GM12878 (cell line): Measurements from ENCODE around the gene FBXW7. TPM values are rescaled to one million over a fixed set of nuclear protein-coding genes. Genes with fewer than 3 reads are reported as not detected.

Experiments
- ATAC-seq: fragments of 200-7000 bp; cut with Tn5 transposase; 3 replicates; pipeline ENCODE4 v1.9.1; 2020; ENCODE audit warnings: mild to moderate bottlenecking, moderate library complexity
- BruUV-seq: library from RNA; stranded (reverse); fragments of 400-500 nt; replicated peaks from 2 replicates; lab custom pipeline; 2021; lab: Mats Ljungman, UMichigan
- CTCF ChIA-PET: fragments of 300-600 bp; sonication (Branson Sonifier 250); formaldehyde crosslinking; extraction: SDS; loops from one replicate; lab custom pipeline; 2021; ENCODE audit warnings: inconsistent platforms; lab: Yijun Ruan, JAX
- POLR2A ChIA-PET: fragments of 350-600 bp; formaldehyde crosslinking; extraction: SDS; loops from one replicate; lab custom pipeline; 2021; ENCODE audit warnings: inconsistent platforms; lab: Charles Lee
- RAD21 ChIA-PET: fragments of 300-600 bp; sonication (Branson Sonifier 250); formaldehyde crosslinking; loops from one replicate; lab custom pipeline; 2023; ENCODE audit warnings: antibody characterized with exemption; ENCODE audit not compliant: unreplicated experiment; lab: Charles Lee
- SMC1A ChIA-PET: fragments of 300-600 bp; sonication (Branson Sonifier 250); formaldehyde crosslinking; loops from one replicate; lab custom pipeline; 2023; ENCODE audit not compliant: unreplicated experiment, uncharacterized antibody; lab: Charles Lee
- DNase-seq: peaks from one replicate; pipeline ENCODE4 v3.0.0-alpha.2; 2011; ENCODE audit warnings: low read depth, low spot score
- FAIRE-seq: peaks from 3 replicates; lab custom pipeline; 2011; peaks lifted over from hg19 to GRCh38; lab: Jason Lieb, UNC
- H2AFZ ChIP-seq: 2 replicates; pipeline ENCODE4 v1.6.0; 2011; ENCODE audit warnings: low read depth, low read length, control low read depth; ENCODE audit not compliant: control insufficient read depth
- H3K27ac ChIP-seq: 2 replicates; pipeline ENCODE4 v1.5.1; 2011; ENCODE audit warnings: control low read depth; ENCODE audit not compliant: control insufficient read depth, insufficient read depth
- H3K27me3 ChIP-seq, 2 experiments: replicated peaks in 1 of 2; 2 replicates each; pipeline versions ENCODE4 v1.6.0 to v1.6.1; 2011; ENCODE audit warnings: low read length in 1 of 2; ENCODE audit not compliant: control insufficient read depth in 2 of 2, insufficient read depth in 2 of 2
- H3K36me3 ChIP-seq, 2 experiments: 2 replicates each; pipeline ENCODE4 v1.5.1; 2011; ENCODE audit warnings: low read length in 1 of 2; ENCODE audit not compliant: control insufficient read depth in 2 of 2, insufficient read depth in 2 of 2
- H3K4me1 ChIP-seq: 2 replicates; pipeline ENCODE4 v1.6.1; 2011; ENCODE audit warnings: mild to moderate bottlenecking, low read length, moderate library complexity, mixed read lengths; ENCODE audit not compliant: control insufficient read depth, insufficient read depth
- H3K4me2 ChIP-seq: 2 replicates; pipeline ENCODE4 v1.6.0; 2011; ENCODE audit warnings: control low read depth; ENCODE audit not compliant: control insufficient read depth, insufficient read depth
- H3K4me3 ChIP-seq: fragments of 200-600 bp; sonication (generic); 2 replicates; pipeline ENCODE4 v1.5.1; 2016
- H3K79me2 ChIP-seq: 2 replicates; pipeline ENCODE4 v1.6.0; 2011; ENCODE audit warnings: low read length; ENCODE audit not compliant: control insufficient read depth, insufficient read depth
- H3K9ac ChIP-seq: 2 replicates; pipeline ENCODE4 v1.8.0; 2011; ENCODE audit warnings: low read length, control low read depth, mixed read lengths; ENCODE audit not compliant: control insufficient read depth, insufficient read depth
- H3K9me3 ChIP-seq: replicated peaks from 3 replicates; pipeline ENCODE4 v1.5.1; 2011; ENCODE audit warnings: mild to moderate bottlenecking, low read length; ENCODE audit not compliant: control insufficient read depth, insufficient read depth
- H4K20me1 ChIP-seq: 2 replicates; pipeline ENCODE4 v1.6.0; 2011; ENCODE audit not compliant: control insufficient read depth, insufficient read depth
- ASH2L ChIP-seq: fragments of 300-600, 200-600 bp; sonication (generic); IDR thresholded peaks from 2 replicates; pipeline ENCODE4 v1.6.1; 2017; ENCODE audit warnings: low read depth, mild to moderate bottlenecking, borderline replicate concordance
- BHLHE40 ChIP-seq, 2 experiments: fragments of 450-650 bp in 1 of 2; IDR thresholded peaks; 2 replicates each; pipeline ENCODE4 v1.6.1; 2011 to 2017; ENCODE audit warnings: low read depth in 2 of 2, borderline replicate concordance in 1 of 2, improper control_type of control experiment in 1 of 2, low read length in 1 of 2, mild to moderate bottlenecking in 1 of 2
- KAT2A ChIP-seq: conservative IDR thresholded peaks from 2 replicates; pipeline ENCODE4 v1.6.1; 2011; ENCODE audit warnings: low read depth, low read length; ENCODE audit not compliant: control insufficient read depth
- LARP7 ChIP-seq: fragments of 450-650 bp; IDR thresholded peaks from 2 replicates; pipeline ENCODE4 v1.6.1; 2017; ENCODE audit warnings: mild to moderate bottlenecking
- MYC ChIP-seq: IDR thresholded peaks from 2 replicates; pipeline ENCODE4 v1.6.1; 2011; ENCODE audit warnings: mild to moderate bottlenecking, low read length, moderate library complexity, inconsistent platforms; ENCODE audit not compliant: insufficient read depth, insufficient replicate concordance, insufficient read length, severe bottlenecking
- SIX5 ChIP-seq: IDR thresholded peaks from 2 replicates; pipeline ENCODE4 v1.6.1; 2011; ENCODE audit warnings: mild to moderate bottlenecking, low read depth, low read length, moderate library complexity; ENCODE audit not compliant: severe bottlenecking
- TAF1 ChIP-seq: IDR thresholded peaks from 2 replicates; pipeline ENCODE4 v1.6.1; 2011; ENCODE audit warnings: mild to moderate bottlenecking, low read depth, low read length, borderline replicate concordance
- ZNF592 ChIP-seq: fragments of 450-650 bp; IDR thresholded peaks from 2 replicates; pipeline ENCODE4 v1.6.1; 2017; ENCODE audit warnings: mild to moderate bottlenecking, moderate library complexity
- ZNF622 ChIP-seq: fragments of 450-650 bp; IDR thresholded peaks from 2 replicates; pipeline ENCODE4 v1.6.1; 2017; ENCODE audit warnings: mild to moderate bottlenecking, inconsistent platforms
- WGBS: methylation state at CpG from one replicate; pipeline ENCODE4 v1.1.6; 2016; ENCODE audit warnings: low lambda C conversion rate; ENCODE audit not compliant: insufficient replicate concordance, insufficient coverage; ENCODE audit errors: missing lambda C conversion rate; 5-methylcytosine and 5-hydroxymethylcytosine counted together
- in situ Hi-C: fragments of 300-500 bp; cut with MboI; formaldehyde crosslinking; loops from 9 replicates; pipeline ENCODE4 v1.14.3; 2018; ENCODE audit warnings: mixed read lengths
- intact Hi-C: fragments of 100-400 bp; cut with micrococcal nuclease; formaldehyde crosslinking; loops from one replicate; pipeline ENCODE4 v1.14.2; 2022; ENCODE audit not compliant: unreplicated experiment
- polyA plus RNA-seq, 11 experiments: library from polyadenylated mRNA; depleted of rRNA in 4 of 11; unstranded in 6 of 11; stranded (reverse) in 5 of 11; fragments of >200 nt; fragmentation: Nextera tagmentation in 4 of 11; fragmentation: Illumina TruSeq in 1 of 11; extraction: Ambion mirVana in 4 of 11; extraction: Trizol in 1 of 11; gene quantifications; 1 replicate in 1 of 11; 2 replicates in 10 of 11; pipeline versions ENCODE4 v1.2.1 to v1.2.3, GENCODE V29; 2011 to 2016; ENCODE audit warnings: inconsistent platforms in 2 of 11, missing spikeins in 2 of 11, low read depth in 1 of 11
- total RNA-seq, 4 experiments: library from RNA; depleted of rRNA in 3 of 4; stranded (reverse); fragments of >200 nt in 3 of 4; fragmentation: Illumina TruSeq in 1 of 4; extraction: Trizol in 1 of 4; gene quantifications; 2 replicates each; pipeline versions ENCODE4 v1.2.1 to v1.2.3, GENCODE V29; 2013 to 2021
- TF ChIP-seq, protein P1 (sequence below): IDR thresholded peaks from 2 replicates; pipeline ENCODE4 v1.6.1; 2012; ENCODE audit warnings: low read depth, low read length, improper control_type of control experiment

The FBXW7 gene
- total and polyA plus RNA-seq, 10 of the 15 experiments (the other 5 are each of a cell fraction or from before 2014, with no cell fraction given), result 35.8 to 118 (median 47.2) TPM

GRCh38 chr4:152563209-152563608 lies 27.3 kb upstream of the FBXW7 start:
- intact Hi-C loops (no loop called here), in situ Hi-C loops (no loop called here)
- BruUV-seq, result no TSS peak
- FAIRE-seq (no peak), ATAC-seq (no peak), DNase-seq (no peak)
- CTCF ChIA-PET, result interaction anchor here (1.7 kb wide), 1 partner anchor 15 kb away, joined by 5 read pairs; no protein-coding TSS in a partner anchor
- TF ChIP-seq ZNF592 (no peak), ASH2L (no peak), LARP7 (no peak), BHLHE40 (IDR thresholded peaks at IDR 0.05; ENCODE audit: borderline replicate concordance in 1 of 2, low read depth in 2 of 2, low read length in 1 of 2) (no peak), KAT2A (no peak), TAF1 (no peak), SIX5 (no peak), MYC (no peak), ZNF622 (no peak)
- TF ChIP-seq, protein P1, sequence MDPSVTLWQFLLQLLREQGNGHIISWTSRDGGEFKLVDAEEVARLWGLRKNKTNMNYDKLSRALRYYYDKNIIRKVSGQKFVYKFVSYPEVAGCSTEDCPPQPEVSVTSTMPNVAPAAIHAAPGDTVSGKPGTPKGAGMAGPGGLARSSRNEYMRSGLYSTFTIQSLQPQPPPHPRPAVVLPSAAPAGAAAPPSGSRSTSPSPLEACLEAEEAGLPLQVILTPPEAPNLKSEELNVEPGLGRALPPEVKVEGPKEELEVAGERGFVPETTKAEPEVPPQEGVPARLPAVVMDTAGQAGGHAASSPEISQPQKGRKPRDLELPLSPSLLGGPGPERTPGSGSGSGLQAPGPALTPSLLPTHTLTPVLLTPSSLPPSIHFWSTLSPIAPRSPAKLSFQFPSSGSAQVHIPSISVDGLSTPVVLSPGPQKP, result no peak
- peaks cover 46% of the 10 kb centered on the region for H3K4me1 ChIP-seq
- WGBS, result 64% methylated on average over 2 of the region's 2 CpGs
- peak overlapping the region; percentile 65 for H2AFZ ChIP-seq
- H3K36me3 ChIP-seq, result no peaks in the 10 kb centered on the region
- no peaks in the 10 kb centered on the region for H4K20me1 ChIP-seq
- SMC1A ChIA-PET, result interaction anchor here (1.3 to 3.8 kb wide), 10 partner anchors 9 to 74 kb away, joined by 3 to 39 read pairs (median 9); partner anchors contain the start of gene FBXW7
- no peak overlapping the region for H3K9ac ChIP-seq
- no peaks in the 10 kb centered on the region for H3K27me3 ChIP-seq
- no peaks in the 10 kb centered on the region for H3K79me2 ChIP-seq
- peak overlapping the region; percentile 44; the same call in 1 of the 2 replicates for H3K4me2 ChIP-seq
- no peak overlapping the region for H3K4me3 ChIP-seq
- no peaks in the 10 kb centered on the region; the same call in 2 of the 3 replicates for H3K9me3 ChIP-seq
- no peak overlapping the region for H3K27ac ChIP-seq
- POLR2A ChIA-PET, result interaction anchor here (1.0 to 3.9 kb wide), 7 partner anchors 8 to 79 kb away, joined by 3 to 17 read pairs (median 5); no protein-coding TSS in a partner anchor
- RAD21 ChIA-PET, result interaction anchor here (1.0 to 4.2 kb wide), 7 partner anchors 8 to 109 kb away, joined by 5 to 29 read pairs (median 16); partner anchors contain the start of gene FBXW7
